HepG2 (cell line): ENCODE measurements around the gene WNK4. TPM values are rescaled to one million over a fixed set of nuclear protein-coding genes. Genes with fewer than 3 reads are reported as not detected.

ENCODE experiments used
- ETV5 ChIP-seq: IDR thresholded peaks from 2 replicates; pipeline ENCODE4 v1.6.1; 2018; ENCODE audit warnings: missing biosample characterization, missing genetic modification reagents, inconsistent platforms, borderline replicate concordance
- FOXA1 ChIP-seq, 2 experiments: fragments of 450-650 bp in 1 of 2; sonication (generic) in 1 of 2; formaldehyde crosslinking in 1 of 2; IDR thresholded peaks; 2 replicates each; pipeline versions ENCODE4 v1.4.0 to v1.6.1; 2016 to 2020; ENCODE audit warnings: missing genetic modification reagents in 1 of 2
- MIER2 ChIP-seq: IDR thresholded peaks from 2 replicates; pipeline ENCODE4 v1.6.1; 2016; ENCODE audit warnings: missing biosample characterization, missing genetic modification reagents
- SIN3A ChIP-seq: IDR thresholded peaks from 2 replicates; pipeline ENCODE4 v1.6.1; 2011; ENCODE audit warnings: low read depth, mild to moderate bottlenecking, control low read depth, low read length, borderline replicate concordance
- ZNF530 ChIP-seq: sonication (generic); formaldehyde crosslinking; IDR thresholded peaks from 2 replicates; pipeline ENCODE4 v1.5.0; 2020; ENCODE audit warnings: low read depth, mild to moderate bottlenecking, missing genetic modification reagents
- ZNF552 ChIP-seq: sonication (generic); formaldehyde crosslinking; IDR thresholded peaks from 2 replicates; pipeline ENCODE4 v1.9.0; 2022; ENCODE audit warnings: missing genetic modification reagents, mild to moderate bottlenecking, borderline replicate concordance
- ZNF678 ChIP-seq: sonication (generic); formaldehyde crosslinking; IDR thresholded peaks from 2 replicates; pipeline ENCODE4 v1.4.0; 2020; ENCODE audit warnings: mild to moderate bottlenecking, missing genetic modification reagents
- ZNF879 ChIP-seq: sonication (generic); formaldehyde crosslinking; IDR thresholded peaks from 2 replicates; pipeline ENCODE4 v1.8.1; 2023; ENCODE audit warnings: missing genetic modification reagents
- polyA plus RNA-seq, 8 experiments: library from polyadenylated mRNA; depleted of rRNA in 3 of 8; stranded (reverse) in 7 of 8; unstranded in 1 of 8; fragments of >200 nt; fragmentation: Illumina TruSeq in 4 of 8; extraction: Trizol in 4 of 8; gene quantifications; 2 replicates each; pipeline versions ENCODE4 v1.2.1 to v1.2.3, GENCODE V29; 2011 to 2016; ENCODE audit warnings: low read depth in 4 of 8, missing spikeins in 1 of 8, mixed read lengths in 1 of 8; ENCODE audit not compliant: insufficient read depth in 1 of 8
- total RNA-seq, 5 experiments: library from RNA; depleted of rRNA; stranded (reverse); fragments of >200 nt; fragmentation: Illumina TruSeq; extraction: Trizol; gene quantifications; 2 replicates each; pipeline ENCODE4 v1.2.3, GENCODE V29; 2016; ENCODE audit warnings: low read depth in 1 of 5
- TF ChIP-seq, protein P1 (sequence below): sonication (generic); formaldehyde crosslinking; IDR thresholded peaks from 2 replicates; pipeline ENCODE4 v1.8.0; 2022; ENCODE audit warnings: mild to moderate bottlenecking, missing genetic modification reagents, borderline replicate concordance
- TF ChIP-seq, protein P2 (sequence below): sonication (generic); formaldehyde crosslinking; IDR thresholded peaks from 2 replicates; pipeline ENCODE4 v1.4.0; 2020; ENCODE audit warnings: mild to moderate bottlenecking, missing genetic modification reagents
- TF ChIP-seq, protein P3 (sequence below): IDR thresholded peaks from 2 replicates; pipeline ENCODE4 v1.4.0; 2020; ENCODE audit warnings: mild to moderate bottlenecking, missing genetic modification reagents
- TF ChIP-seq, protein P4 (sequence below): IDR thresholded peaks from 2 replicates; pipeline ENCODE4 v1.6.1; 2016; ENCODE audit warnings: missing biosample characterization, missing genetic modification reagents, low read depth
- TF ChIP-seq, protein P5 (sequence below): sonication (generic); formaldehyde crosslinking; IDR thresholded peaks from 2 replicates; pipeline ENCODE4 v1.4.0; 2020; ENCODE audit warnings: missing genetic modification reagents

WNK4 gene
- total and polyA plus RNA-seq, 2 of the 13 experiments (the other 11 are each of a cell fraction or from before 2014, with no cell fraction given), result 2.7 to 13.7 TPM

DNA sequence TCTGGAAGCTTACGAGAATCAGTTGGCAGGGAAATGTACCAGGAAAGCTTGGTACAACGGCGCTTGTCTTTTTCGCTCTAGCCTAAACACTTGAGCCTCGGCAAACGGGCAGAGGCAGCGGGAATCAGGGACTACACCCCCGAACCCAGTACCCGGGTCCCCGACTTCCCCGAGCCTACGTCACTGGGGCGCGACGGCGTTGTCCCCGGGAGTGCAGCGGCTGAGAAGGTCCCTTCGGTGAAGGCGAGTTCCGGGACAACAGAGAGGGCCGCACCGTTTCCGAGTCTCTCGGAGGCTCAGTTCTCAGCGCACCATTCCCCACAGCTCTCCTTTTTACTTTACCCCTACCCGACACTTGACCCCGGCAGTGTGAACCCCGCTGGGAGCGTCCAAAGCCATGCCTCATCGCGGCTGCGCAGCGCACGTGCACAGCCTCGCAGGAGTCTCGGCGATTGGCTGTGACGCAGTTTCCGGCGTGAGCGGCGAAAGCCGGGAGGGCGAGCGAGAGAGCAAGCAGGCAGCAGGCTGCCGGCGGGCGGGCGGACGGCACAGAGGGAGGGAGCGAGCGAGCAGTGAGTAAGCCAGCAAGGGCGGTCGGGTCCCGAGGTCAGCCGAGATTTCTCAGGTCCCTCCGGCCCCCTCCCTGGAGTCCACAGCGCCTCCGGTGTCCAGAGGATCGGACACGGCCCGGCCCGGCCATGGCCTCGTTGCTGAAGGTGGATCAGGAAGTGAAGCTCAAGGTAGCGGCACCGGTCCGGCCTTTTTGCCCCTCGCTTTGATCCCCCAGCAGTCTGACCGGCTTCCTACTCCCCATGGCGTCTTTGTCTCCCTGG, 52.7 kb downstream of the WNK4 start, which contains the start of gene PSME3 (continued):
- TF ChIP-seq, protein P1, sequence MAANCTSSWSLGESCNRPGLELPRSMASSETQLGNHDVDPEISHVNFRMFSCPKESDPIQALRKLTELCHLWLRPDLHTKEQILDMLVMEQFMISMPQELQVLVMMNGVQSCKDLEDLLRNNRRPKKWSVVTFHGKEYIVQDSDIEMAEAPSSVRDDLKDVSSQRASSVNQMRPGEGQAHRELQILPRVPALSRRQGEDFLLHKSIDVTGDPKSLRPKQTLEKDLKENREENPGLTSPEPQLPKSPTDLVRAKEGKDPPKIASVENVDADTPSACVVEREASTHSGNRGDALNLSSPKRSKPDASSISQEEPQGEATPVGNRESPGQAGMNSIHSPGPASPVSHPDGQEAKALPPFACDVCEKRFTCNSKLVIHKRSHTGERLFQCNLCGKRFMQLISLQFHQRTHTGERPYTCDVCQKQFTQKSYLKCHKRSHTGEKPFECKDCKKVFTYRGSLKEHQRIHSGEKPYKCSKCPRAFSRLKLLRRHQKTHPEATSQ (CRISPR knock-in tag), result no peak
- TF ChIP-seq ZNF530 (CRISPR knock-in tag), result peak; percentile 7; the same call in 1 of the 2 replicates
- TF ChIP-seq, protein P2, sequence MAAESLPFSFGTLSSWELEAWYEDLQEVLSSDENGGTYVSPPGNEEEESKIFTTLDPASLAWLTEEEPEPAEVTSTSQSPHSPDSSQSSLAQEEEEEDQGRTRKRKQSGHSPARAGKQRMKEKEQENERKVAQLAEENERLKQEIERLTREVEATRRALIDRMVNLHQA (CRISPR knock-in tag), result no peak
- peak; percentile 79; the same call in 1 of the 2 replicates for TF ChIP-seq ZNF879 (CRISPR knock-in tag)
- peak; percentile 66 for TF ChIP-seq SIN3A
- TF ChIP-seq, protein P3, sequence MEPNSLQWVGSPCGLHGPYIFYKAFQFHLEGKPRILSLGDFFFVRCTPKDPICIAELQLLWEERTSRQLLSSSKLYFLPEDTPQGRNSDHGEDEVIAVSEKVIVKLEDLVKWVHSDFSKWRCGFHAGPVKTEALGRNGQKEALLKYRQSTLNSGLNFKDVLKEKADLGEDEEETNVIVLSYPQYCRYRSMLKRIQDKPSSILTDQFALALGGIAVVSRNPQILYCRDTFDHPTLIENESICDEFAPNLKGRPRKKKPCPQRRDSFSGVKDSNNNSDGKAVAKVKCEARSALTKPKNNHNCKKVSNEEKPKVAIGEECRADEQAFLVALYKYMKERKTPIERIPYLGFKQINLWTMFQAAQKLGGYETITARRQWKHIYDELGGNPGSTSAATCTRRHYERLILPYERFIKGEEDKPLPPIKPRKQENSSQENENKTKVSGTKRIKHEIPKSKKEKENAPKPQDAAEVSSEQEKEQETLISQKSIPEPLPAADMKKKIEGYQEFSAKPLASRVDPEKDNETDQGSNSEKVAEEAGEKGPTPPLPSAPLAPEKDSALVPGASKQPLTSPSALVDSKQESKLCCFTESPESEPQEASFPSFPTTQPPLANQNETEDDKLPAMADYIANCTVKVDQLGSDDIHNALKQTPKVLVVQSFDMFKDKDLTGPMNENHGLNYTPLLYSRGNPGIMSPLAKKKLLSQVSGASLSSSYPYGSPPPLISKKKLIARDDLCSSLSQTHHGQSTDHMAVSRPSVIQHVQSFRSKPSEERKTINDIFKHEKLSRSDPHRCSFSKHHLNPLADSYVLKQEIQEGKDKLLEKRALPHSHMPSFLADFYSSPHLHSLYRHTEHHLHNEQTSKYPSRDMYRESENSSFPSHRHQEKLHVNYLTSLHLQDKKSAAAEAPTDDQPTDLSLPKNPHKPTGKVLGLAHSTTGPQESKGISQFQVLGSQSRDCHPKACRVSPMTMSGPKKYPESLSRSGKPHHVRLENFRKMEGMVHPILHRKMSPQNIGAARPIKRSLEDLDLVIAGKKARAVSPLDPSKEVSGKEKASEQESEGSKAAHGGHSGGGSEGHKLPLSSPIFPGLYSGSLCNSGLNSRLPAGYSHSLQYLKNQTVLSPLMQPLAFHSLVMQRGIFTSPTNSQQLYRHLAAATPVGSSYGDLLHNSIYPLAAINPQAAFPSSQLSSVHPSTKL (CRISPR knock-in tag), result peak; percentile 69
- TF ChIP-seq, protein P4, sequence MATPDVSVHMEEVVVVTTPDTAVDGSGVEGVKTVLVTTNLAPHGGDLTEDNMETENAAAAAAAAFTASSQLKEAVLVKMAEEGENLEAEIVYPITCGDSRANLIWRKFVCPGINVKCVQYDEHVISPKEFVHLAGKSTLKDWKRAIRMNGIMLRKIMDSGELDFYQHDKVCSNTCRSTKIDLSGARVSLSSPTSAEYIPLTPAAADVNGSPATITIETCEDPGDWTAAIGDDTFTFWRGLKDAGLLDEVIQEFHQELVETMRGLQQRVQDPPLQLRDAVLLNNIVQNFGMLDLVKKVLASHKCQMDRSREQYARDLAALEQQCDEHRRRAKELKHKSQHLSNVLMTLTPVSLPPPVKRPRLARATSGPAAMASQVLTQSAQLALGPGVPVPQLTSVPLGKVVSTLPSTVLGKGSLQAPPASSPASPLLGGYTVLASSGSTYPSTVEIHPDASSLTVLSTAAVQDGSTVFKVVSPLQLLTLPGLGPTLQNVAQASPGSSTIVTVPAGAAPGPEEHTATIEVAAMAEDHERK (CRISPR knock-in tag), result peak; percentile 66
- TF ChIP-seq MIER2, result peak; percentile 52; the same call in 1 of the 2 replicates
- TF ChIP-seq ZNF678, result peak; percentile 79
- TF ChIP-seq ETV5 (CRISPR knock-in tag), result peak; percentile 80
- TF ChIP-seq, protein P5, sequence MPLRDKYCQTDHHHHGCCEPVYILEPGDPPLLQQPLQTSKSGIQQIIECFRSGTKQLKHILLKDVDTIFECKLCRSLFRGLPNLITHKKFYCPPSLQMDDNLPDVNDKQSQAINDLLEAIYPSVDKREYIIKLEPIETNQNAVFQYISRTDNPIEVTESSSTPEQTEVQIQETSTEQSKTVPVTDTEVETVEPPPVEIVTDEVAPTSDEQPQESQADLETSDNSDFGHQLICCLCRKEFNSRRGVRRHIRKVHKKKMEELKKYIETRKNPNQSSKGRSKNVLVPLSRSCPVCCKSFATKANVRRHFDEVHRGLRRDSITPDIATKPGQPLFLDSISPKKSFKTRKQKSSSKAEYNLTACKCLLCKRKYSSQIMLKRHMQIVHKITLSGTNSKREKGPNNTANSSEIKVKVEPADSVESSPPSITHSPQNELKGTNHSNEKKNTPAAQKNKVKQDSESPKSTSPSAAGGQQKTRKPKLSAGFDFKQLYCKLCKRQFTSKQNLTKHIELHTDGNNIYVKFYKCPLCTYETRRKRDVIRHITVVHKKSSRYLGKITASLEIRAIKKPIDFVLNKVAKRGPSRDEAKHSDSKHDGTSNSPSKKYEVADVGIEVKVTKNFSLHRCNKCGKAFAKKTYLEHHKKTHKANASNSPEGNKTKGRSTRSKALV (CRISPR knock-in tag), result peak; percentile 92
- TF ChIP-seq FOXA1 (IDR thresholded peaks at IDR 0.05), result no peak
- peak; percentile 69 for TF ChIP-seq FOXA1 (CRISPR knock-in tag; IDR thresholded peaks at IDR 0.05)
- TF ChIP-seq ZNF552 (CRISPR knock-in tag), result peak; percentile 83
